Activated B cell treated with CpG ODN at 0.5 μM for 24 hours (primary cell): ENCODE measurements around the gene MBNL1. TPM values are rescaled to one million over a fixed set of nuclear protein-coding genes. Genes with fewer than 3 reads are reported as not detected.
A peak's percentile ranks its signal among the peaks of the same experiment; 100 is the strongest.

Experiments
- ATAC-seq: fragments of 200-7000 bp; cut with Tn5 transposase; one replicate; pipeline ENCODE4 v1.10.0; 2021; ENCODE audit warnings: low read depth, mild to moderate bottlenecking, moderate library complexity
- CTCF ChIA-PET: fragments of 350-600 bp; sonication (Branson Sonifier 250); formaldehyde crosslinking; loops from one replicate; lab custom pipeline; 2021; ENCODE audit warnings: antibody characterized with exemption; lab: Charles Lee
- POLR2A ChIA-PET: fragments of 350-600 bp; sonication (Branson Sonifier 250); formaldehyde crosslinking; loops from one replicate; lab custom pipeline; 2021; ENCODE audit warnings: antibody characterized with exemption; lab: Charles Lee
- DNase-seq: peaks from one replicate; pipeline ENCODE4 v3.0.0; 2022
- H3K27ac Mint-ChIP-seq: one replicate; pipeline ENCODE4 v1.8.0; 2020; ENCODE audit warnings: mixed read lengths
- H3K27me3 Mint-ChIP-seq: one replicate; pipeline ENCODE4 v1.8.0; 2021; ENCODE audit warnings: mixed read lengths
- H3K36me3 Mint-ChIP-seq: one replicate; pipeline ENCODE4 v1.8.0; 2021; ENCODE audit warnings: low read depth, mixed read lengths
- H3K4me1 Mint-ChIP-seq: one replicate; pipeline ENCODE4 v1.8.0; 2021; ENCODE audit warnings: mixed read lengths
- H3K4me3 Mint-ChIP-seq: one replicate; pipeline ENCODE4 v1.8.0; 2020; ENCODE audit warnings: mild to moderate bottlenecking, mixed read lengths
- H3K9me3 Mint-ChIP-seq: one replicate; pipeline ENCODE4 v1.8.0; 2020; ENCODE audit warnings: mixed read lengths
- CTCF ChIP-seq: fragments of 200-600 bp; IDR thresholded peaks from one replicate; pipeline ENCODE4 v1.8.0; 2022; ENCODE audit warnings: antibody characterized with exemption, mild to moderate bottlenecking
- intact Hi-C: fragments of 100-400 bp; cut with micrococcal nuclease; formaldehyde crosslinking; loops from one replicate; pipeline ENCODE4 v1.15.1; 2024
- total RNA-seq: library from RNA; stranded (reverse); gene quantifications from 2 replicates; pipeline ENCODE4 v1.2.3, GENCODE V29; 2022

MBNL1 gene
- total RNA-seq, 1 donor from 2014 or later: 561 TPM

GRCh38 chr3:152390647-152391046, 121.9 kb downstream of the MBNL1 start:
- POLR2A ChIA-PET: interaction anchor here (1.1 kb wide), 2 partner anchors 8 to 207 kb away, joined by 4 to 9 read pairs; no protein-coding TSS in a partner anchor
- no peaks in the 10 kb centered on the region for H3K27me3 Mint-ChIP-seq
- peaks cover 59% of the 10 kb centered on the region for H3K4me1 Mint-ChIP-seq
- ATAC-seq (no peak), DNase-seq (no peak)
- intact Hi-C loops: loop anchor here (5.0 kb wide), 1 partner anchor 33 kb away; no protein-coding TSS in a partner anchor
- H3K27ac Mint-ChIP-seq: no peak overlapping the region
- CTCF ChIA-PET: interaction anchor here (1.4 kb wide), 1 partner anchor 9 kb away, joined by 3 read pairs; no protein-coding TSS in a partner anchor
- no peaks in the 10 kb centered on the region for H3K9me3 Mint-ChIP-seq
- H3K36me3 Mint-ChIP-seq: peaks cover 57% of the 10 kb centered on the region
- H3K4me3 Mint-ChIP-seq: no peak overlapping the region
- TF ChIP-seq CTCF: no peak

DNA sequence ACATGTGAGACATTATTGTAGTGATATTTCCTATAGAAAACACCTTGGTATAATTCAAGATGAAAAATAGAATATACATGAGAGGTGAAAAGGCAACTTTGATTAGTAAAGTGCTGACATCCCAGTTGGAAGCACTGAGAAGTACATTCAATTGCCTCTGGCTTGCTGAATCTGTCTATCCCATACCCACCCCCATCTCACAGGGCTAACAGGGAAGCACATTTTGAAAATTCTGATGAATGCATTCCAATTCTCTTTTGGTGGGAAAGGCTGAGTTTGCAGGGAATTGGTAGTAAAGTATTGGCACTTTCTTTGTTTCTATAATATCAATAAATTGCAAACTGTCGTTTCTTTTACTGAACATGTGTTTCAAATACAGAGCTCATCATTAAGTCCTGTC, 122.9 kb downstream of the MBNL1 start:
- H3K9me3 Mint-ChIP-seq: no peaks in the 10 kb centered on the region
- peaks cover 66% of the 10 kb centered on the region for H3K36me3 Mint-ChIP-seq
- no peak for TF ChIP-seq CTCF
- ChIA-PET CTCF (no interaction called here), POLR2A (interaction anchor here (1.2 kb wide), 1 partner anchor 14 kb away, joined by 3 read pairs; no protein-coding TSS in a partner anchor)
- H3K27me3 Mint-ChIP-seq: no peaks in the 10 kb centered on the region
- intact Hi-C loops: loop anchor here (1.0 to 5.0 kb wide), 3 partner anchors 7 to 34 kb away; no protein-coding TSS in a partner anchor
- ATAC-seq (no peak), DNase-seq (no peak)
- H3K4me1 Mint-ChIP-seq: peaks cover 55% of the 10 kb centered on the region
- no peak overlapping the region for H3K27ac Mint-ChIP-seq
- no peak overlapping the region for H3K4me3 Mint-ChIP-seq

DNA sequence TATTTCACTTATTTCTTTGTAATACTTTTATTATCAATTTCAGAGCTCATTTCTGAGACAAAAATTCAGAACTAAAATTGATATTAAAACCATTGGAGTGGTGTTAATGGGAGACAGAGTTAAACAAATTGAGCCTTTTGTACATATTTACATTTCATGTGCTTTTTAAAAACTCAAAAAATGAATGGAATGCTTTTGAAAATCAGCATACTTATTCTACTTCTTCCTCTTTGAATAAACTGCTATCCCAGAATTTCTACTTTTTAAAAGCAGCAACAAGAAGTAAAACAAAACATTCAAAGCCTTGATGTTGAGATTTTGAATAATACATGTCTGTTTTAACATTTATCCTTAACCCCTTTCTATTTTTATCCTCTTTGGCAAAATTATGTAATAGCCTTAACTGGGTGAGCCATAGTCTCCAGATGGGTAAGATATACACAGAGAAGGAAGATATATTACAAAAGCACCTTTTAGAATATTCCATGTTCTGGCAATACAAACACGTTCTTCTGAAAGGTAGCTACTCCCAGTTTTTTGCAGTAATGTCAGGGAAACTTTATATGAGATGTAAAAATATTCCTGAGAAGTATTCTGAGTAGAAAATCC, 123.6 kb downstream of the MBNL1 start:
- POLR2A ChIA-PET: interaction anchor here (1.2 kb wide), 1 partner anchor 15 kb away, joined by 3 read pairs; no protein-coding TSS in a partner anchor
- no peak for TF ChIP-seq CTCF
- no peaks in the 10 kb centered on the region for H3K9me3 Mint-ChIP-seq
- H3K36me3 Mint-ChIP-seq: peaks cover 71% of the 10 kb centered on the region
- DNase-seq (no peak), ATAC-seq (no peak)
- peaks cover 50% of the 10 kb centered on the region for H3K4me1 Mint-ChIP-seq
- CTCF ChIA-PET: no interaction called here
- H3K27me3 Mint-ChIP-seq: no peaks in the 10 kb centered on the region
- intact Hi-C loops: loop anchor here (1.0 to 5.0 kb wide), 3 partner anchors 8 to 35 kb away; no protein-coding TSS in a partner anchor
- no peak overlapping the region for H3K4me3 Mint-ChIP-seq
- H3K27ac Mint-ChIP-seq: no peak overlapping the region

DNA sequence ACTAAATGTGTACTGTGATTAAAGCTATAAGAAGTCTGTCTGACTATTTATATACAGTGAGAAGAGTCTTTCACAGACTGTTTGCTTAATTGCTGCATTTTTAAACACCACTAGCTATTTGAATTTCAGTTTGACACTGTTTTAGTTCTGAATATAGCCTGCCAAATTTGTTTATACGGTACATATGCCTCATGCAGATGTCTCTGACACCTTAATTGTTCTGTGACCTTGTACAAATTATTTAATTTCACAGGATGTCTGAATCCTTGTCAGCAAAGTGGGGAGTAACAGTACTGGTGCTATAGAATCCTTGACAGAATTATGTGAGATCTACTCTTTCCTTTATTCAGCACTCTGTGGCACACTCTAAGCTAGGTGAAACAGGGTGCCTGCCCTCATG, 125.5 kb downstream of the MBNL1 start:
- Mint-ChIP-seq H3K27ac (peak overlapping the region; percentile 9), H3K9me3 (no peaks in the 10 kb centered on the region), H3K36me3 (peaks cover 67% of the 10 kb centered on the region), H3K4me3 (no peak overlapping the region), H3K4me1 (peaks cover 53% of the 10 kb centered on the region), H3K27me3 (no peaks in the 10 kb centered on the region)
- DNase-seq: no peak
- CTCF ChIA-PET: no interaction called here
- no peak for TF ChIP-seq CTCF
- no peak for ATAC-seq
- POLR2A ChIA-PET: no interaction called here
- intact Hi-C loops: loop anchor here (1.0 to 5.0 kb wide), 2 partner anchors 8 to 37 kb away; no protein-coding TSS in a partner anchor

DNA sequence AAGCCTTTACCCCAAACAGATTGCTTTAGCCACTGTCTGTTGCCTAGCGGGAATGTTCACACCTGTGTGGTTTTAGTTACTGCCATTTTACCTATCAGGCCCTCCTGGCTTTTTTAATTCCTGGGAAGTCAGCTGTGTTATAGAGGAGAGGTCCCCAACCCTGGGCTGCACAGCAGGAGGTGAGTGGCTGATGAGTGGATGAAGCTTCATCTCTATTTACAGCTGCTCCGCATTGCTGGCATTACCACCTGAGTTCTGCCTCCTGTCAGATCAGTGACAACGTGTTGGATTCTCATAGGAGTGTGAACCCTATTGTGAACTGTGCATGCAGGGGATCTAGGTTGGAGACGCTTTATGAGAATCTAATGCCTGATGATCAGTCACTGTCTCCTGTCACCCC, 127.0 kb downstream of the MBNL1 start:
- Mint-ChIP-seq H3K27me3 (no peaks in the 10 kb centered on the region), H3K36me3 (peaks cover 68% of the 10 kb centered on the region), H3K4me3 (no peak overlapping the region), H3K4me1 (peaks cover 60% of the 10 kb centered on the region), H3K9me3 (no peaks in the 10 kb centered on the region), H3K27ac (no peak overlapping the region)
- no peak for ATAC-seq
- ChIA-PET POLR2A (no interaction called here), CTCF (no interaction called here)
- intact Hi-C loops: no loop called here
- TF ChIP-seq CTCF: no peak
- DNase-seq: no peak
